Measurements from ENCODE around the gene LRRC63.

LRRC63 gene

DNA sequence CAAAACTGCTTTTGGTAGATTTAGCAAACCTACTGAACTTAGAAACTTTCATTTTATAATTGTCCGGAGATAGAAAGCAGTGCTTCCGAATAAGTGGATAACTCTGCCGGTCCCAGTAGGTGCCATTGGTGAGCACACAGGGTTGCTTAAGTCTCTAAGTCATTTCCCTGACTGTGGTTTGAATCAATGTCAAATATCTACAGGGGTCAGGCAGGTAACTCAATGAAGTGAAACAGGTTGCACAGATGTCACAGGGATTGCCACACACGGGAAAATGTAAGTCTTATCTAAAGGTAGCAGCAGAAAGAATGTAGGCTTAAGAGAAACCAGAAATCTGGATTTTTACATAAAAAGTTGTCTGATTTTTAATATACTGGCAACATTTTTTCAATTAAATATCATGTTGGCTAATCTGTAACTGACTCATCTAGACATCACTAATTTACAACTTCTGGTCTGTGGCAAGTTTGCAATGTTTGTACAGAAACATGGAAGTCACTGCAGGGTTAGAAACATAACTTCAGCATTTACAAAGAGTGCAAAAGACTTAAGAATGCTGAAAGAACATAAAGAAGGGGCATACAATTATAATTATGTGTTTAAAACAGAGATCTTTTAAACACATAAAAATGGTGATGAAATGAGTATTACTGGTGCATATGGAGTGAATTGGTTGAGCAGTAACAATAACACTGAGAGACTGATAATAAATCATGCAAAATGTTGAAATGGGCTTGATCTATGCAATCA lies 14.3 kb upstream of the LRRC63 start:
- no peak for TF ChIP-seq CTCF (IDR thresholded peaks at IDR 0.05; ENCODE audit: low read depth, low read length)
- DNase-seq: no peak

GRCh38 chr13:46198696-46199193 lies 13.0 kb upstream of the LRRC63 start:
- no peaks in the 10 kb centered on the region for H3K4me1 ChIP-seq

More for the DNA sequence above, 14.3 kb upstream of the LRRC63 start:
- Histone ChIP-seq H3K4me1 (no peaks in the 10 kb centered on the region), H3K4me3 (ENCODE audit: low read depth, low read length) (no peak overlapping the region), H3K9me3 (no peaks in the 10 kb centered on the region), H3K27me3 (no peaks in the 10 kb centered on the region), H3K36me3 (no peaks in the 10 kb centered on the region)

DNA sequence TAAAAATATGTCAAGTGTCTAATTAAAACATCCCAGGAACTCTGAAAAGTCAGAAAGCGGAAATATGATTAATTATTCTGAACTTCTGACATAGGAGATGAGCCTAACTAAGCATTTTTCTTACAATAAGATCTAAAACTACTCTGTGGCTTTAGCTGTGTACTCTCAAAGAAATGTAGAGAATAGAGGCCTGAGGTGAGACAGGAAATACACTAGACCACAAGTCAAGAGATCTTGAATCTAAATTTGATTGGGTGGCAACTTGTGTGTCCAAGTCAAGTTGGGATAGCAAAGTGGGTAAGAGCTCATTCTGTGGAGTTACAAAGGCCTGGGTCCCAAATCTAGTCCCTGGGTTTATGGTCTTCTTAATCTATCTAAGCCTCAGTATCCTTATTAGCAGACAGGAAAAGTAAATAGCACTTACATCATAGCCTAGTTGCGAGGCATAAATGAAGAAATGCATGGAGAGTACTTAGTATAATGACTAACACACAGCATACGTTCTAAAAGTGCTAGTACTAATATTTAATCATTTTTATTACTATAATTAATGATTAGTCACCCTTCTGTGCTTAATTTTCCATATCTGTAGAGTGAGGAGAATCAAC lies 9.4 kb upstream of the LRRC63 start:
- TF ChIP-seq CTCF (IDR thresholded peaks at IDR 0.05; ENCODE audit: low read depth, low read length): no peak
- Histone ChIP-seq H3K9me3 (no peaks in the 10 kb centered on the region), H3K4me1 (no peaks in the 10 kb centered on the region), H3K36me3 (no peaks in the 10 kb centered on the region), H3K4me3 (ENCODE audit: low read depth, low read length) (no peak overlapping the region), H3K27me3 (no peaks in the 10 kb centered on the region)
- no peak for DNase-seq

More at GRCh38 chr13:46198696-46199193, 13.0 kb upstream of the LRRC63 start:
- no peaks in the 10 kb centered on the region for H3K9me3 ChIP-seq
- no peak overlapping the region for H3K4me3 ChIP-seq (ENCODE audit: low read depth, low read length)
- DNase-seq: no peak
- no peaks in the 10 kb centered on the region for H3K36me3 ChIP-seq
- H3K27me3 ChIP-seq: no peaks in the 10 kb centered on the region
- TF ChIP-seq CTCF (IDR thresholded peaks at IDR 0.05; ENCODE audit: low read depth, low read length): no peak

- no peak for TF ChIP-seq CTCF (IDR thresholded peaks at IDR 0.05; ENCODE audit: low read depth, low read length)
- DNase-seq: no peak
- Histone ChIP-seq H3K4me3 (ENCODE audit: low read depth, low read length) (no peak overlapping the region), H3K27me3 (no peaks in the 10 kb centered on the region), H3K36me3 (no peaks in the 10 kb centered on the region), H3K9me3 (no peaks in the 10 kb centered on the region), H3K4me1 (no peaks in the 10 kb centered on the region)
These were observed 8.8 kb upstream of the LRRC63 start for GRCh38 chr13:46202966-46203365.

GRCh38 chr13:46206143-46206542 lies 5.6 kb upstream of the LRRC63 start:
- no peaks in the 10 kb centered on the region for H3K9me3 ChIP-seq
- H3K4me1 ChIP-seq: no peaks in the 10 kb centered on the region
- no peak overlapping the region for H3K4me3 ChIP-seq (ENCODE audit: low read depth, low read length)
- TF ChIP-seq CTCF (IDR thresholded peaks at IDR 0.05; ENCODE audit: low read depth, low read length): no peak
- H3K27me3 ChIP-seq: peaks cover 13% of the 10 kb centered on the region
- no peak for DNase-seq
- H3K36me3 ChIP-seq: no peaks in the 10 kb centered on the region

DNA sequence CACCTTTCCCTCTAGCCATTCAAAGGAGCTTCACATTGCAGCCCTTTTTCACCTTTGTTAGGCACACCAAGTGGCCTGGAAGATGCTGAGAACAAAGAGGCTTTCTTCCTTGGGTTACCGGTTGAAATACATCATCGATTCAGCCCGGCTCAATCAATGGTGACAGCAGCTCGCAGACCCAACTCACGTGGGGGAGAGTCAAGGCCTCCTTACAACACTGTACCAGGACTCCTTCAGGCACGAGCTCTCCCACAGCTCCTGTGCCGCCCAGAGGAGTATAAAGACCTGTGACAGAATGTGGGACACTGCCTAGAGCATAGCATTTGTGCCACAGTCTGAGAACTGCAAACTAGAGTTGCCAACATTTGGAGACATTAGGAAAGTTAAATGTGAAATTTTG lies 3.9 kb upstream of the LRRC63 start:
- no peak for DNase-seq
- H3K27me3 ChIP-seq: peaks cover 25% of the 10 kb centered on the region
- no peak for TF ChIP-seq CTCF (IDR thresholded peaks at IDR 0.05; ENCODE audit: low read depth, low read length)
- H3K9me3 ChIP-seq: no peaks in the 10 kb centered on the region
- no peak overlapping the region for H3K4me3 ChIP-seq (ENCODE audit: low read depth, low read length)
- no peaks in the 10 kb centered on the region for H3K4me1 ChIP-seq
- H3K36me3 ChIP-seq: no peaks in the 10 kb centered on the region

Measured in BE2C (cell line).